OCI-LY7 (cell line): ENCODE measurements around the gene SRSF10.

ENCODE experiments used
- CTCF ChIP-seq: fragments of 200-600 bp; sonication (generic); conservative IDR thresholded peaks from 2 replicates; pipeline ENCODE4 v1.5.1; 2014; ENCODE audit warnings: mild to moderate bottlenecking, antibody characterized with exemption, low read length, moderate library complexity, mixed read lengths
- EZH2phosphoT487 ChIP-seq: fragments of 200-600 bp; sonication (generic); IDR thresholded peaks from 2 replicates; pipeline ENCODE4 v1.6.1; 2018; ENCODE audit warnings: low read depth, borderline replicate concordance, mild to moderate bottlenecking, mixed run types, antibody characterized with exemption, low read length, moderate library complexity, mixed read lengths

- TF ChIP-seq CTCF: no peak
- no peak for TF ChIP-seq EZH2phosphoT487
Observed at GRCh38 chr1:23947366-23947765, 32.8 kb downstream of the SRSF10 start.
